Cardiac fibroblast (primary cell): Measurements from ENCODE around the gene RENBP.
"Not testable (repeated sequence)": the region's sequence is repeated elsewhere in the genome, so short reads cannot be mapped to it uniquely, and the experiment has no call there.

Source experiments
- DNase-seq, 2 donors: peaks; one replicate each; pipeline versions ENCODE4 v3.0.0 to v3.0.0-alpha.2; 2010; ENCODE audit warnings: low read depth in 2 of 2
- H3K4me3 ChIP-seq, 2 donors: replicated peaks in 1 of 2; 1 replicate in 1 of 2; 2 replicates in 1 of 2; pipeline ENCODE4 v1.5.1; 2011; ENCODE audit warnings: low read depth in 2 of 2, low read length in 2 of 2, mild to moderate bottlenecking in 2 of 2, moderate library complexity in 1 of 2
- CTCF ChIP-seq: IDR thresholded peaks from one replicate; pipeline ENCODE4 v1.5.1; 2011; ENCODE audit warnings: low read depth, mild to moderate bottlenecking, low read length, inconsistent platforms

RENBP gene

GRCh38 chrX:153988493-153988892 lies 44.0 kb upstream of the RENBP start:
- no peak for TF ChIP-seq CTCF
- no peak overlapping the region for H3K4me3 ChIP-seq
- DNase-seq, result no peak

- no peak for DNase-seq
- no peak overlapping the region for H3K4me3 ChIP-seq
- no peak for TF ChIP-seq CTCF
Observed at GRCh38 chrX:153984351-153985178, 40.1 kb upstream of the RENBP start.

GRCh38 chrX:153983321-153983801 lies 38.9 kb upstream of the RENBP start:
- no peak for TF ChIP-seq CTCF
- no peak for DNase-seq
- no peak overlapping the region for H3K4me3 ChIP-seq

GRCh38 chrX:153981771-153982533 lies 37.5 kb upstream of the RENBP start:
- no peak for DNase-seq
- no peak for TF ChIP-seq CTCF
- H3K4me3 ChIP-seq, result no peak overlapping the region

GRCh38 chrX:153981231-153981630 lies 36.8 kb upstream of the RENBP start:
- no peak overlapping the region for H3K4me3 ChIP-seq
- TF ChIP-seq CTCF, result no peak
- DNase-seq, result no peak

GRCh38 chrX:153980394-153980793 lies 36.0 kb upstream of the RENBP start:
- H3K4me3 ChIP-seq, DNase-seq: not testable (repeated sequence)

- H3K4me3 ChIP-seq, result no peak overlapping the region
- no peak for TF ChIP-seq CTCF
- no peak for DNase-seq
Observed at GRCh38 chrX:153974726-153975286, 30.4 kb upstream of the RENBP start.
